ENCODE measurements around the gene TCF7L2. TPM values are rescaled to one million over a fixed set of nuclear protein-coding genes. Genes with fewer than 3 reads are reported as not detected.

The TCF7L2 gene
- total RNA-seq, 2 experiments from 2014 or later: 1.3 to 8.5 TPM

GRCh38 chr10:112956631-112957350 lies 6.7 kb downstream of the TCF7L2 start:
- Histone ChIP-seq H3K4me1 (ENCODE audit: insufficient read depth, low read length, poor library complexity, severe bottlenecking) (peaks cover 16% of the 10 kb centered on the region), H4K20me1 (ENCODE audit: insufficient read depth, low read length) (no peaks in the 10 kb centered on the region; the same call in 1 of the 2 replicates), H3K4me3 (ENCODE audit: low read depth, low read length, poor library complexity, severe bottlenecking) (no peak overlapping the region), H2AFZ (ENCODE audit: low read length) (no peak overlapping the region), H3K9me3 (ENCODE audit: low read length) (no peaks in the 10 kb centered on the region), H3K79me2 (ENCODE audit: insufficient read depth, low read depth, low read length) (no peaks in the 10 kb centered on the region), H3K9me2 (ENCODE audit: insufficient read depth, low read length) (no peaks in the 10 kb centered on the region), H3K36me3 (ENCODE audit: insufficient read depth, low read length) (no peaks in the 10 kb centered on the region), H3K4me2 (ENCODE audit: low read length) (no peak overlapping the region), H3K27ac (ENCODE audit: low read depth, low read length, poor library complexity, severe bottlenecking) (no peak overlapping the region)
- intact Hi-C loops (cut with micrococcal nuclease; ENCODE audit: unreplicated experiment): no loop called here
- no TSS peak for BruUV-seq (replicated peaks)
- no peak for DNase-seq (ENCODE audit: low spot score)
- no peak for TF ChIP-seq CTCF (conservative IDR thresholded peaks at IDR 0.05; ENCODE audit: low read length)
- no peak for TF ChIP-seq EZH2phosphoT487 (IDR thresholded peaks at IDR 0.05; ENCODE audit: borderline replicate concordance, low read depth, low read length)
- CTCF ChIA-PET (ENCODE audit: unreplicated experiment): no interaction called here
- POLR2A ChIA-PET: interaction anchor here (0.6 to 1.1 kb wide), 2 partner anchors 10 to 265 kb away, joined by 3 to 5 read pairs; no protein-coding TSS in a partner anchor

- Histone ChIP-seq H3K36me3 (ENCODE audit: insufficient read depth, low read length) (no peaks in the 10 kb centered on the region), H2AFZ (ENCODE audit: low read length) (no peak overlapping the region), H3K4me1 (ENCODE audit: insufficient read depth, low read length, poor library complexity, severe bottlenecking) (peaks cover 10% of the 10 kb centered on the region), H4K20me1 (ENCODE audit: insufficient read depth, low read length) (no peaks in the 10 kb centered on the region; the same call in 1 of the 2 replicates), H3K9me2 (ENCODE audit: insufficient read depth, low read length) (no peaks in the 10 kb centered on the region), H3K4me2 (ENCODE audit: low read length) (no peak overlapping the region), H3K4me3 (ENCODE audit: low read depth, low read length, poor library complexity, severe bottlenecking) (no peak overlapping the region), H3K9me3 (ENCODE audit: low read length) (no peaks in the 10 kb centered on the region), H3K27ac (ENCODE audit: low read depth, low read length, poor library complexity, severe bottlenecking) (no peak overlapping the region), H3K79me2 (ENCODE audit: insufficient read depth, low read depth, low read length) (no peaks in the 10 kb centered on the region)
- ChIA-PET POLR2A (no interaction called here), CTCF (ENCODE audit: unreplicated experiment) (no interaction called here)
- BruUV-seq (replicated peaks): no TSS peak
- intact Hi-C loops (cut with micrococcal nuclease; ENCODE audit: unreplicated experiment): no loop called here
- TF ChIP-seq EZH2phosphoT487 (IDR thresholded peaks at IDR 0.05; ENCODE audit: borderline replicate concordance, low read depth, low read length) (no peak), CTCF (conservative IDR thresholded peaks at IDR 0.05; ENCODE audit: low read length) (no peak)
- no peak for DNase-seq (ENCODE audit: low spot score)
These were observed 7.6 kb downstream of the TCF7L2 start for GRCh38 chr10:112957640-112958092.
